Endothelial cell of umbilical vein (primary cell): ENCODE data around the gene LAMTOR5. TPM values are rescaled to one million over a fixed set of nuclear protein-coding genes. Genes with fewer than 3 reads are reported as not detected.

ENCODE experiments used
- BruUV-seq: library from RNA; stranded (reverse); fragments of 400-500 nt; replicated peaks from 2 replicates; lab custom pipeline; 2021; lab: Mats Ljungman, UMichigan
- CTCF ChIA-PET: fragments of 300-600, 350-600 bp; sonication (Branson Sonifier 250); formaldehyde crosslinking; loops from one replicate; lab custom pipeline; 2021; ENCODE audit warnings: antibody characterized with exemption, inconsistent platforms; lab: Charles Lee
- POLR2A ChIA-PET: fragments of 300-600, 350-600 bp; sonication (Branson Sonifier 250); formaldehyde crosslinking; loops from one replicate; lab custom pipeline; 2021; ENCODE audit warnings: antibody characterized with exemption, inconsistent platforms; lab: Charles Lee
- DNase-seq: peaks from one replicate; pipeline ENCODE4 v3.0.0-alpha.2; 2011; ENCODE audit warnings: low read depth, low spot score
- FAIRE-seq: peaks from 2 replicates; lab custom pipeline; 2011; peaks lifted over from hg19 to GRCh38; lab: Jason Lieb, UNC
- H2AFZ ChIP-seq: 2 replicates; pipeline ENCODE4 v1.6.0; 2012; ENCODE audit warnings: low read depth, low read length, control low read depth, inconsistent platforms
- H3K27ac ChIP-seq: 2 replicates; pipeline ENCODE4 v1.5.1; 2011; ENCODE audit warnings: low read depth, mild to moderate bottlenecking, control low read depth, low read length, moderate library complexity; ENCODE audit not compliant: insufficient read depth
- H3K27me3 ChIP-seq, 2 experiments: 2 replicates each; pipeline versions ENCODE4 v1.6.0 to v1.6.1; 2011; ENCODE audit warnings: low read length in 2 of 2, mixed read lengths in 1 of 2; ENCODE audit not compliant: control insufficient read depth in 2 of 2, insufficient read depth in 2 of 2
- H3K36me3 ChIP-seq, 2 experiments: 2 replicates in 1 of 2; 3 replicates in 1 of 2; pipeline ENCODE4 v1.5.1; 2011; ENCODE audit warnings: low read length in 2 of 2, mild to moderate bottlenecking in 1 of 2, moderate library complexity in 1 of 2; ENCODE audit not compliant: control insufficient read depth in 2 of 2, insufficient read depth in 2 of 2; ENCODE audit errors: extremely low read depth in 1 of 2
- H3K4me1 ChIP-seq: 3 replicates; pipeline ENCODE4 v1.5.1; 2011; ENCODE audit warnings: mild to moderate bottlenecking, low read length; ENCODE audit not compliant: control insufficient read depth, insufficient read depth; ENCODE audit errors: extremely low read depth
- H3K4me2 ChIP-seq: 2 replicates; pipeline ENCODE4 v1.6.1; 2011; ENCODE audit warnings: low read length, control low read depth, mixed read lengths; ENCODE audit not compliant: insufficient read depth
- H3K4me3 ChIP-seq, 3 experiments: fragments of 200-600 bp in 1 of 3; sonication (generic), shearing (Covaris generic) in 1 of 3; replicated peaks in 1 of 3; 2 replicates each; pipeline ENCODE4 v1.5.1; 2011 to 2016; ENCODE audit warnings: control low read depth in 3 of 3, low read length in 3 of 3, mild to moderate bottlenecking in 2 of 3, inconsistent platforms in 1 of 3, low read depth in 1 of 3, moderate library complexity in 1 of 3; ENCODE audit not compliant: insufficient read depth in 1 of 3
- H3K79me2 ChIP-seq: 2 replicates; pipeline ENCODE4 v1.6.0; 2012; ENCODE audit warnings: low read length, inconsistent platforms; ENCODE audit not compliant: control insufficient read depth, insufficient read depth
- H3K9ac ChIP-seq: replicated peaks from 2 replicates; pipeline ENCODE3; 2011; ENCODE audit warnings: low read length, control low read depth; ENCODE audit not compliant: insufficient read depth; ENCODE audit errors: extremely low read depth
- H3K9me1 ChIP-seq: replicated peaks from 3 replicates; pipeline ENCODE4 v1.6.0; 2011; ENCODE audit warnings: mild to moderate bottlenecking, low read length; ENCODE audit not compliant: control insufficient read depth, insufficient read depth; ENCODE audit errors: extremely low read depth
- H3K9me3 ChIP-seq: replicated peaks from 2 replicates; pipeline ENCODE4 v1.5.1; 2012; ENCODE audit warnings: low read length, inconsistent platforms; ENCODE audit not compliant: control insufficient read depth, insufficient read depth
- H4K20me1 ChIP-seq: replicated peaks from 2 replicates; pipeline ENCODE3; 2011; ENCODE audit warnings: mild to moderate bottlenecking, low read length; ENCODE audit not compliant: control insufficient read depth, insufficient read depth; ENCODE audit errors: extremely low read depth
- EZH2 ChIP-seq: IDR thresholded peaks from 2 replicates; pipeline ENCODE4 v1.6.1; 2012; ENCODE audit warnings: borderline replicate concordance, low read depth, mild to moderate bottlenecking, moderate library complexity, low read length, inconsistent platforms; ENCODE audit not compliant: severe bottlenecking
- FOS ChIP-seq: IDR thresholded peaks from 2 replicates; pipeline ENCODE4 v1.6.1; 2011; ENCODE audit warnings: mild to moderate bottlenecking, low read length, moderate library complexity, borderline replicate concordance; ENCODE audit not compliant: insufficient read depth
- GATA2 ChIP-seq: IDR thresholded peaks from 2 replicates; pipeline ENCODE4 v1.7.0; 2011; ENCODE audit warnings: low read depth, mild to moderate bottlenecking, moderate library complexity, mixed read lengths, low read length; ENCODE audit not compliant: insufficient read length, insufficient read depth
- JUN ChIP-seq: IDR thresholded peaks from 2 replicates; pipeline ENCODE4 v1.6.1; 2011; ENCODE audit warnings: borderline replicate concordance, low read depth; ENCODE audit not compliant: insufficient read length, insufficient read depth
- MYC ChIP-seq: IDR thresholded peaks from one replicate; pipeline ENCODE4 v1.6.1; 2011; ENCODE audit warnings: mild to moderate bottlenecking, low read depth, low read length
- POLR2A ChIP-seq: IDR thresholded peaks from 2 replicates; pipeline ENCODE4 v1.6.1; 2012; ENCODE audit warnings: low read depth, mild to moderate bottlenecking, control low read depth, low read length
- POLR2AphosphoS5 ChIP-seq: IDR thresholded peaks from 2 replicates; pipeline ENCODE4 v1.6.1; 2012; ENCODE audit warnings: low read depth, mild to moderate bottlenecking, control low read depth, low read length, moderate library complexity; ENCODE audit not compliant: insufficient read depth
- dilution Hi-C: fragments of 300-500 bp; cut with MboI; formaldehyde crosslinking; loops from one replicate; pipeline ENCODE4 v1.15.0; 2019; ENCODE audit warnings: low sequenced_read_pairs; ENCODE audit not compliant: extremely low pct_ligation_motif_present
- intact Hi-C: fragments of 100-400 bp; cut with micrococcal nuclease; formaldehyde crosslinking; loops from one replicate; pipeline ENCODE4 v1.10.0; 2022
- polyA plus RNA-seq, 4 experiments: library from polyadenylated mRNA; depleted of rRNA in 3 of 4; stranded (reverse) in 3 of 4; unstranded in 1 of 4; fragments of >200 nt; gene quantifications; 2 replicates each; pipeline versions ENCODE4 v1.2.1 to v1.2.3, GENCODE V29; 2011 to 2012; ENCODE audit warnings: missing spikeins in 1 of 4
- total RNA-seq: library from RNA; stranded (reverse); gene quantifications from 2 replicates; pipeline ENCODE4 v1.2.3, GENCODE V29; 2021
- TF ChIP-seq, protein P1 (sequence below): IDR thresholded peaks from 2 replicates; pipeline ENCODE4 v1.6.1; 2011; ENCODE audit not compliant: insufficient read depth, insufficient read length
- TF ChIP-seq, protein P2 (sequence below), 2 donors: IDR thresholded peaks; 1 replicate in 1 of 2; 2 replicates in 1 of 2; pipeline ENCODE4 v1.5.1; 2011; ENCODE audit warnings: low read length in 2 of 2, mild to moderate bottlenecking in 2 of 2, moderate library complexity in 2 of 2, control low read depth in 1 of 2, inconsistent platforms in 1 of 2, low read depth in 1 of 2; ENCODE audit not compliant: insufficient read depth in 1 of 2; ENCODE audit errors: extremely low read depth in 1 of 2

Gene LAMTOR5
- total and polyA plus RNA-seq, 2 donors (not counting 3 experiments of a cell fraction or from before 2014, with no cell fraction given): 150 to 503 TPM

- no peak overlapping the region for H3K9ac ChIP-seq
- no peaks in the 10 kb centered on the region for H3K9me3 ChIP-seq
- peak; percentile 1 for DNase-seq
- FAIRE-seq: no peak
- BruUV-seq: no TSS peak
- no peak for TF ChIP-seq EZH2
- no peak for TF ChIP-seq JUN
- TF ChIP-seq, protein P1, sequence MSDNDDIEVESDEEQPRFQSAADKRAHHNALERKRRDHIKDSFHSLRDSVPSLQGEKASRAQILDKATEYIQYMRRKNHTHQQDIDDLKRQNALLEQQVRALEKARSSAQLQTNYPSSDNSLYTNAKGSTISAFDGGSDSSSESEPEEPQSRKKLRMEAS: no peak
- TF ChIP-seq GATA2: no peak
- TF ChIP-seq POLR2AphosphoS5: no peak
- no peak for TF ChIP-seq FOS
- TF ChIP-seq, protein P2, sequence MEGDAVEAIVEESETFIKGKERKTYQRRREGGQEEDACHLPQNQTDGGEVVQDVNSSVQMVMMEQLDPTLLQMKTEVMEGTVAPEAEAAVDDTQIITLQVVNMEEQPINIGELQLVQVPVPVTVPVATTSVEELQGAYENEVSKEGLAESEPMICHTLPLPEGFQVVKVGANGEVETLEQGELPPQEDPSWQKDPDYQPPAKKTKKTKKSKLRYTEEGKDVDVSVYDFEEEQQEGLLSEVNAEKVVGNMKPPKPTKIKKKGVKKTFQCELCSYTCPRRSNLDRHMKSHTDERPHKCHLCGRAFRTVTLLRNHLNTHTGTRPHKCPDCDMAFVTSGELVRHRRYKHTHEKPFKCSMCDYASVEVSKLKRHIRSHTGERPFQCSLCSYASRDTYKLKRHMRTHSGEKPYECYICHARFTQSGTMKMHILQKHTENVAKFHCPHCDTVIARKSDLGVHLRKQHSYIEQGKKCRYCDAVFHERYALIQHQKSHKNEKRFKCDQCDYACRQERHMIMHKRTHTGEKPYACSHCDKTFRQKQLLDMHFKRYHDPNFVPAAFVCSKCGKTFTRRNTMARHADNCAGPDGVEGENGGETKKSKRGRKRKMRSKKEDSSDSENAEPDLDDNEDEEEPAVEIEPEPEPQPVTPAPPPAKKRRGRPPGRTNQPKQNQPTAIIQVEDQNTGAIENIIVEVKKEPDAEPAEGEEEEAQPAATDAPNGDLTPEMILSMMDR (IDR thresholded peaks at IDR 0.05; ENCODE audit: extremely low read depth in 1 of 2, insufficient read depth in 1 of 2, low read depth in 1 of 2, low read length in 2 of 2): no peak
- no peak for TF ChIP-seq POLR2A
- no peak for TF ChIP-seq MYC
- H3K27me3 ChIP-seq: no peaks in the 10 kb centered on the region
- ChIA-PET CTCF (interaction anchor here (2.0 kb wide), 1 partner anchor 22 kb away, joined by 5 read pairs; no protein-coding TSS in a partner anchor), POLR2A (no interaction called here)
- no peaks in the 10 kb centered on the region for H3K79me2 ChIP-seq
- intact Hi-C loops (no loop called here), dilution Hi-C loops (no loop called here)
- H3K4me3 ChIP-seq: no peak overlapping the region
- H4K20me1 ChIP-seq: no peaks in the 10 kb centered on the region
- peaks cover 0 to 2% of the 10 kb centered on the region in 2 experiments for H3K36me3 ChIP-seq
- H3K27ac ChIP-seq: no peak overlapping the region
- H3K9me1 ChIP-seq: no peaks in the 10 kb centered on the region
- H3K4me2 ChIP-seq: no peak overlapping the region
- peaks cover 7% of the 10 kb centered on the region for H3K4me1 ChIP-seq
- H2AFZ ChIP-seq: no peak overlapping the region
These were observed 24.1 kb downstream of the LAMTOR5 start for GRCh38 chr1:110383251-110383990.
